HepG2 (cell line): ENCODE results near the gene COL8A1.

Experiments used
- EZH2 ChIP-seq: conservative IDR thresholded peaks from 2 replicates; pipeline ENCODE4 v1.6.1; 2012; ENCODE audit warnings: mild to moderate bottlenecking, low read depth, low read length, moderate library complexity
- NFATC3 ChIP-seq: sonication (generic); formaldehyde crosslinking; IDR thresholded peaks from 2 replicates; pipeline ENCODE4 v1.5.1; 2020; ENCODE audit warnings: mild to moderate bottlenecking, missing genetic modification reagents
- NR0B2 ChIP-seq: sonication (generic); formaldehyde crosslinking; IDR thresholded peaks from 2 replicates; pipeline ENCODE4 v1.4.0; 2020; ENCODE audit warnings: mild to moderate bottlenecking, missing genetic modification reagents
- POLR2AphosphoS2 ChIP-seq: IDR thresholded peaks from 2 replicates; pipeline ENCODE4 v1.6.1; 2011; ENCODE audit warnings: low read depth, low read length, improper control_type of control experiment
- TARDBP ChIP-seq: sonication (generic); formaldehyde crosslinking; IDR thresholded peaks from 2 replicates; pipeline ENCODE4 v1.8.0; 2022; ENCODE audit warnings: mild to moderate bottlenecking, missing genetic modification reagents
- YY1 ChIP-seq: IDR thresholded peaks from 2 replicates; pipeline ENCODE4 v1.6.1; 2011; ENCODE audit warnings: low read length, low read depth, moderate library complexity, mild to moderate bottlenecking; ENCODE audit not compliant: insufficient read depth, insufficient replicate concordance

GRCh38 chr3:99626417-99626788, 12.0 kb upstream of the COL8A1 start:
- TF ChIP-seq YY1, result no peak
- TF ChIP-seq EZH2, result no peak
- no peak for TF ChIP-seq TARDBP
- no peak for TF ChIP-seq POLR2AphosphoS2
- no peak for TF ChIP-seq NR0B2 (CRISPR knock-in tag)
- TF ChIP-seq NFATC3 (CRISPR knock-in tag), result no peak
